Measurements from ENCODE around the gene CTNS. TPM values are rescaled to one million over a fixed set of nuclear protein-coding genes. Genes with fewer than 3 reads are reported as not detected.

CTNS gene
- total RNA-seq, 6 donors from 2014 or later, result 22.1 to 31.4 (median 25.3) TPM

DNA sequence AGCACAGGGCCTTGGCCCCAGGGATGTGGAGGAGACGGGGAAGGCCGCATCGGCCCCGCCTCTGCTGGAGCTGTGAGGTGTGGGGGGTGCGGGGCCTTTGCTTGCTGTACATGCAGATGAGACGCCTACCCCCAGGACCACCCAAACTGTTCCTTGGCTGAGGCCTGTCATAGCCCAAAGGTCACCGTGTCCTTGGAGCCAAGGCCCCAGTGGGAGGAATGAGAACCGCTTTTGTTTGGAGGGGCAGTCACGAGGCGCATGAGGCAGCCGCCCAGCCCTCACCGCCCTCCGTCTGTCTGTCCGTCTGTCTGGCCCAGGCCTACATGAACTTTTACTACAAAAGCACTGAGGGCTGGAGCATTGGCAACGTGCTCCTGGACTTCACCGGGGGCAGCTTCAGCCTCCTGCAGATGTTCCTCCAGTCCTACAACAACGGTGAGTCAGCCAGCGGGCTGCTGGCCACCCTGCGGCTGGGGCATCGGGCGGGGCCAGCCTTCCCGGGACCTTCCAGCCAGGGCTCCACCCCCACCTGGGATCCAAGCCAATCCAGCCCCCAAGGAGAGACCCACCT, 23.1 kb downstream of the CTNS start:
- peak overlapping the region; percentile 46 to 58 (median 47) for H3K27ac ChIP-seq
- H3K27me3 ChIP-seq, result no peaks in the 10 kb centered on the region
- DNase-seq (peak in 1 of 2 donors; percentile 81), ATAC-seq (ENCODE audit: low FRiP score in 2 of 2) (peak; percentile 6 to 81)
- 79 to 83% methylated on average over 8 to 22 of the region's 22 CpGs for WGBS, 2 donors
- H3K4me3 ChIP-seq, result no peak overlapping the region
- peaks cover 7 to 10% (median 8%) of the 10 kb centered on the region in 4 donors for H3K4me1 ChIP-seq
- peaks cover under 1 to 74% (median 47%) of the 10 kb centered on the region in 4 donors for H3K36me3 ChIP-seq
- TF ChIP-seq EP300 (IDR thresholded peaks at IDR 0.05) (no peak), POLR2A (IDR thresholded peaks at IDR 0.05) (no peak), CTCF (IDR thresholded peaks at IDR 0.05) (peak in 1 of 6 experiments; percentile 45), POLR2AphosphoS5 (IDR thresholded peaks at IDR 0.05) (no peak)
- no peaks in the 10 kb centered on the region for H3K9me3 ChIP-seq

DNA sequence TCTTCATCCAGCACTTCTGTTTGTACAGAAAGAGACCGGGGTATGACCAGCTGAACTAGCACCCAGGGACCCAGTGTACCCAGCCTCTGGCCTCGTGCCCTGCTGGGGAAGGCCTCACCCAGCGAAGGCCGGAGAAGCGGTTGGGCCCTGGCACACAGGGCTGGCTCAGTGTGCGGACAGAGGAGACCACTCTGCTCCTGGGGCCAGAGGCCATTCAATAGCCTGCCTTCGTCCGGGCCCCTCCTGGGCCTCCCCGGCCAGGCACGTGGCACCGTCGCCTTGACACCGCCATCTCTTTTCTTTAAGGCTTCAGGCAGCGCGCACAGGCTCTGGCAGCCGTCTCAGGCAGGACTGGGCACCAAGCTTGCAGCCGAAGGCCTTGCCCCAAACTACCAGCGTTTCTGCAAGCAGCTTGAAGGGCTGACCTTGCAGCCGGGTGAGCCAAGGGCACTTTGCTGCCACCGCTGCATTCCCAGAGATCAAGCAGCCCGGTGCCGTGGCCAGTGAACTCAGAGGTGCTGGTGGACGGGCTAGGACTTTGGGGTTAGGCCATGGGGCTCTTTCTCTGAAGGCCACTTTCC, 23.8 kb downstream of the CTNS start:
- Histone ChIP-seq H3K9me3 (no peaks in the 10 kb centered on the region), H3K27me3 (no peaks in the 10 kb centered on the region), H3K4me1 (peaks cover 7 to 10% (median 8%) of the 10 kb centered on the region in 4 donors), H3K4me3 (no peak overlapping the region), H3K36me3 (peaks cover 2 to 74% (median 46%) of the 10 kb centered on the region in 4 donors), H3K27ac (peak overlapping the region; percentile 17 to 58 (median 46))
- TF ChIP-seq POLR2A (IDR thresholded peaks at IDR 0.05) (no peak), EP300 (IDR thresholded peaks at IDR 0.05) (no peak), CTCF (IDR thresholded peaks at IDR 0.05) (no peak), POLR2AphosphoS5 (IDR thresholded peaks at IDR 0.05) (no peak)
- DNase-seq (peak in 1 of 2 donors; percentile 76), ATAC-seq (ENCODE audit: low FRiP score in 2 of 2) (no peak)
- whole genome bisulfite sequencing, 2 donors, result 92 to 93% methylated on average over 18 to 21 of the region's 23 CpGs

DNA sequence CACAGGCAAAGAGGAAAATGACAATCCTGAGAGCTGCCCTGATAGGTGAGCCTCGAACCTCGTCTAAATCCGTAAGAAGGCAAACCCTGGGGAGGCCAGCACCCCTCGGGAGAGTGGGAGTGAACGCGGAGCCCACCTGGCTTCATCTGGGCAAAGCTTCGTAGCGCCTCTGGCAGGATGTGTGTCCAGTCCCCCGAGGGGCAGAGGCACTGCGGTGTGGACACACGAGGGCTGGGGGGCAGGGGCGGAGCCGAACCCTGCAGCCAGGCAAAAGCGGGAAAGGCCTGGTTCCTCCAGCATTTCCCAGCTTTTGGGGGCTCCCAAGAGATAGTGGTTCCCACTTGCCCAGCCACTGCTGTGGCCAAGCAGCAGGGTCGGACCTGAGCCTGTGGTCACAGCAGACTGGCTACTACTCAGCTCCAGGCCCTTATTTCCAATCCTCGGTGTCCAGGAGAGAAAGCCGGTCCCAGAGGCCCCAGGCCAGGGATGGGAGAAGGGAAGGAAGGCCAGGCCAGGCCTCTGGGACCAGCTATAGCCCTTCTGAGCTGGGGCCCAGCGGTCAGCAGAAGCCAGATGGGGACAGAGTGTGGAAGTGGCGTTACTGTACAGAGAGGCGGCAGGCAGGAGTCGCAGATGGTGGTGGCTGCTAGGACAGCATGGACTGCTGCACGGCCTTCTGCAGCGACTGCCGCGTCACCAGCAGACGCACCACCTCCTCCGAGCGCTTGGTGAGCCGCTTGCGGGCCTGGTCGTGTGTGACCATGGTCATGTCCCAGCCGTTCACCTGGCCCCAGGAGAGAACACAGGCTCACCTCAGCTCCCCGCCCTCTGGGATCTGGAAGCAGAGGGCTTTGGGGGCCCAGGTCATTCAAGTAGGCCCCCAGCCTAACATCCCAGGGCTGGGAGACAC, 26.8 kb downstream of the CTNS start:
- Histone ChIP-seq H3K4me3 (no peak overlapping the region), H3K9me3 (no peaks in the 10 kb centered on the region), H3K4me1 (peaks cover 24 to 29% (median 28%) of the 10 kb centered on the region in 4 donors), H3K27me3 (no peaks in the 10 kb centered on the region), H3K36me3 (peaks cover 2 to 59% (median 31%) of the 10 kb centered on the region in 4 donors), H3K27ac (no peak overlapping the region)
- ATAC-seq (ENCODE audit: low FRiP score in 2 of 2) (no peak), DNase-seq (peak in 1 of 2 donors; percentile 73)
- TF ChIP-seq CTCF (IDR thresholded peaks at IDR 0.05) (no peak), POLR2A (IDR thresholded peaks at IDR 0.05) (no peak), POLR2AphosphoS5 (IDR thresholded peaks at IDR 0.05) (no peak), EP300 (IDR thresholded peaks at IDR 0.05) (no peak)
- 91 to 95% methylated on average over 19 to 27 of the region's 33 CpGs for WGBS, 2 donors

GRCh38 chr17:3665834-3666233, 29.3 kb downstream of the CTNS start:
- no peak overlapping the region for H3K4me3 ChIP-seq
- H3K27me3 ChIP-seq, result no peaks in the 10 kb centered on the region
- no peaks in the 10 kb centered on the region for H3K9me3 ChIP-seq
- H3K36me3 ChIP-seq, result peaks cover 2 to 47% (median 26%) of the 10 kb centered on the region in 4 donors
- H3K27ac ChIP-seq, result peak overlapping the region in 2 of 4 donors; percentile 93 to 95
- DNase-seq (no peak), ATAC-seq (ENCODE audit: low FRiP score in 2 of 2) (no peak)
- TF ChIP-seq CTCF (IDR thresholded peaks at IDR 0.05) (no peak), EP300 (IDR thresholded peaks at IDR 0.05) (no peak), POLR2AphosphoS5 (IDR thresholded peaks at IDR 0.05) (no peak), POLR2A (IDR thresholded peaks at IDR 0.05) (no peak)
- peaks cover 30 to 36% (median 31%) of the 10 kb centered on the region in 4 donors for H3K4me1 ChIP-seq
- WGBS, 2 donors, result 77 to 81% methylated on average over 5 of the region's 5 CpGs
